HG03558 (cell line): ENCODE data around the gene CYFIP2.

ENCODE experiments used
- ATAC-seq: cut with Tn5 transposase; IDR thresholded peaks from one replicate; pipeline ENCODE4 v1.9.1; 2021; ENCODE audit warnings: moderate number of reproducible peaks; ENCODE audit not compliant: unreplicated experiment; ENCODE audit errors: extremely low read depth

The CYFIP2 gene

GRCh38 chr5:157350939-157351801, 85.2 kb downstream of the CYFIP2 start:
- peak; percentile 66 for ATAC-seq

DNA sequence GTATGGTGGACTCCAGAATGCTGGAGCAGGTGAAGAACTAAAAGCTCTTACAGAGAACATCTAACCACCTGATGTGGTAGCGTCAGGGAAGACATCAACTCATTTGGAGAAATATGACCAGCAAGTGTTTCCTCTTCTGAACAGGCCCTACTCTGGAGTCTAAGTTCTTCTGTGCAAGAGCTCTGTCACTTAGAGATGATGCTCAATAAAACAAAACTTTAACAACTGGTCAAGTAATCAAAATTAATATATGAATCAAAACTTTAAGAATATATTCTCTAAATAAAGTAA, 85.8 kb downstream of the CYFIP2 start:
- no peak for ATAC-seq

GRCh38 chr5:157352756-157353340, 86.9 kb downstream of the CYFIP2 start:
- ATAC-seq: no peak

DNA sequence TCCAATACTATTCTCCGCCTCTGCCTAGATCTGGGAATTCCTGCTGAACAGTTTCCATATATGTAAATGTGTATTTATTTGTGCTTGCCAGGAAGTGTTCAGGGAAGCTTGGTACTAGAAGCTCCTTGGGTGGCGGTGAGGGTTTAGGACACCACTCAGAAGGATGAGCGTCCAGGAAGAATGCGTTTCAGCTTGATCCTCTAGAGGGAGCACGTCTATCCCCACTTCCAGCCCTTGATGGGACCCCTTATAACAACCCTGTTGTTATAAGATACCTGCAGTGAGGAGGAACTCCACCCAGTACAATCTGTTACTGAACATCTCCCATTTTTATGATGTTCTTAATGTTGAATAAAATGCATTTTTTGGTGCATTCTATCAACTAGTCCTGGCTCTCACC, 88.9 kb downstream of the CYFIP2 start:
- no peak for ATAC-seq

- ATAC-seq: no peak
Observed at GRCh38 chr5:157356576-157356975, 90.7 kb downstream of the CYFIP2 start.

DNA sequence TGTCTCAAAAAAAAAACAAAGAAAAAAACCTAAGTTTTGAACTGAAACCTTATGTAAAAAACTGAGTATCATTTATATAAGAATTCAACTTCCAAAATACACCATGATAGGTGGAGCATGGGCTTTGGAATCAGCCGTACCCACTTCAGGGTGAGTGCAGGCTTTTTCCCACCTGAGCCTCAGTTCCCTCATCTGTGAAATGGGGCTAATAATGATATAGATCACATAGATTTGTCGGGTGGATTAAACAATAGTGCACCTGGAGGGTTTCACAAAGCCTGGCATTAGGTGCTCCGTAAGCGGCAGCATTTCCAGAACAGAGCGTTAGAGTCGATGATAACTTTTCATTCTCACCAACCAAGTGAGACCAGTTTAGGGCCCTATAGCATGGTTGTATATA, 91.9 kb downstream of the CYFIP2 start:
- ATAC-seq: no peak

- ATAC-seq: no peak
Observed at GRCh38 chr5:157358871-157359270, 92.9 kb downstream of the CYFIP2 start.

GRCh38 chr5:157359356-157360055, 93.6 kb downstream of the CYFIP2 start:
- ATAC-seq: no peak

- no peak for ATAC-seq
Observed at GRCh38 chr5:157362012-157362411, 96.1 kb downstream of the CYFIP2 start.

DNA sequence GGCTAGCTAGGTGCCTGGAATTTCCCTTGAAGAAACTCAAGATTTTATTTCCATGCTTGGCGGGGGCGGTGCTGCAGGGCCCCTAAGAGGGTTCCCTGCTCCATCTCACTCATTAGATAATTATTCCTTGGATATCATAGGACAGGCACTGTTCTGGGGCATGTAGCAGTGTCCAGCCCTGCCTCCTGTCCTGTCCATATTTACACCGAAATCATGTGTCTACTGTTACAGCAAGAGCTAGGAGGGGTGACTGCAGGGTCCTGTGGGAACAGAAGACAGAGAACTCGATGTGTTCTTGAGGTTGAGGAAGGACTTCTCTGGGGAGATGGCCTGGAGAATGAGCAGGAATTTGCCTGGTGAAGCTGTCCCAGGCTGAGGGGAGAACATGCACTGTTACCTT, 96.6 kb downstream of the CYFIP2 start:
- ATAC-seq: no peak

- ATAC-seq: no peak
Observed at GRCh38 chr5:157362982-157363381, 97.1 kb downstream of the CYFIP2 start.

DNA sequence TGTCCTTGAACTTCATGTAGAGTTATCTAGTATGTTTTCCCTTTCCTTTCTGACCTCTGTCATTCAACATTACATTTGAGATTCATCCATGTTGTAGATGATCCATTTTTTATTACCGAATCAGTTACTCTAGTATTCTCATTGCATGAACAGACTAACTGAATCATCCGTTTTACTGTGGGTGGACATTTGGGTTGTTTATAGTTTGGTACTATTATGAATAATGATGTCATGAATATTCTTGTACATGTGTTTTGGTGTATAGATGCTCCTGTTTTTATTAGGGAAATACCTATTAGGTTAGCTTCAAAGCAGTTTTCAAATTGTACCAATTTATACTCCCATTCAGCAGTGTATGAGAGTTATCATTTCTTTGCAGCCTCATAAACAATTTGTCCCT, 99.8 kb downstream of the CYFIP2 start:
- ATAC-seq: no peak

DNA sequence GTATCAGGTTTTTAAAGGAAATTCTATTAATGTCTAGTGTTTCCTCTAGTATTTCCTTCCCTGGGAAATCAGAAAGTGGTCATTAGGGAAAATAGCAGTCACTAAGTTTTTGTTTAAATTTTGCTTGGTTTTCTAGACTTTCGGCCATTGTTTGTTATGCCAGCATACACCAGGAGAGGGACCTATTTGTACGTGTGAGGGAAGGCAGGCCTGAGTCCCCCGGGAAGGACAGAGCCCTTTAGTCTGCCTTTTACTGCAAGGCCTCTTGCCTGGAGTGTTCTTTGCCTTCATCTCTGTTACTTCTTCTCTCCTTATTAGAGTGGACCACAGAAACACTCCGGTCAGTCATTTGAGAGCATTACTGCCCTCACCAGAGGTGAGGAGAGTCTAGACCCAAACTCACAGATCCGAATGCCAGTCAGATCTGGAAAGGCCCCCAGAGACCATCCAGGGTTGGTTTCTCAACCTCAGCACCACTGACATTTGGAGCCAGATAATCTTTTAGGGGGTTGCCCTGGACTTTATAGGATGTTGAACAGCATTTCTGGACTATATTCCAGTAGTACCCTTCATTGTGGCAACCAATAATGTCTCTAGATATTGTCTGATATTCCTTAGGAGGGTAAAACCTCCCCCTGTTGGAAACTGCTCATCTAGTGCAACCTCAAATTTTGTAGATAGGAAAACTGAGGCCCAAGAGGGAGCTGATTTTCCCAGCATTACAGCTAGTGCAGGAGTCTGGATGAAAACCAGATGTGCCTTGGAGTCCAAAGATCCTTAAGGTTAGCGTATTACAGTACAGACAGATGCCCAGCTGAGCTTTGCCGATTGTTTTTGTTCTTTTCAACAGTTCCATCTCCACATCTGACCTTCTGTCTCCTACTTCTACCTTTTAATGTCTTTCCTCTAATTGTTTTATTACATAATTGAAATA, 101.1 kb downstream of the CYFIP2 start:
- no peak for ATAC-seq

GRCh38 chr5:157369507-157369906, 103.6 kb downstream of the CYFIP2 start:
- ATAC-seq: no peak

DNA sequence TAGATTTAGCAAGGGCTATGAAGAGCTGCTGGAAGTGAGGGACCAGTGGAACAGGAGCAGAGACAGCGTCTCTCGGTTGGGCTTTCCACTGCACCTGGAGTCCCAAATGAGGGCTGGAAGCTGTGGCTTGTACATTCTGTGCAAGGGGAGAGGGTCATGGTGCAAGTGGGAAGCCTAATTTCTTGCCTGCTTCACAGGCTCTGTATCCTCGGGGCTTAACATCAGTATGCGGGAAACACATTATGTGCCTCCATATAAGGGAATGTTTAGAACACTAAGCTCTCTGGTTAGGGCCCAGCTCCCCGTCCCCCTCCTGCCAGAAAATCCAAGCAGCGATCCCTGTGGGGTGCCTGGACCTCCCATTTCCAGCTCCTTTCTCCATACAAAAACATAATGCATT, 105.0 kb downstream of the CYFIP2 start:
- no peak for ATAC-seq

DNA sequence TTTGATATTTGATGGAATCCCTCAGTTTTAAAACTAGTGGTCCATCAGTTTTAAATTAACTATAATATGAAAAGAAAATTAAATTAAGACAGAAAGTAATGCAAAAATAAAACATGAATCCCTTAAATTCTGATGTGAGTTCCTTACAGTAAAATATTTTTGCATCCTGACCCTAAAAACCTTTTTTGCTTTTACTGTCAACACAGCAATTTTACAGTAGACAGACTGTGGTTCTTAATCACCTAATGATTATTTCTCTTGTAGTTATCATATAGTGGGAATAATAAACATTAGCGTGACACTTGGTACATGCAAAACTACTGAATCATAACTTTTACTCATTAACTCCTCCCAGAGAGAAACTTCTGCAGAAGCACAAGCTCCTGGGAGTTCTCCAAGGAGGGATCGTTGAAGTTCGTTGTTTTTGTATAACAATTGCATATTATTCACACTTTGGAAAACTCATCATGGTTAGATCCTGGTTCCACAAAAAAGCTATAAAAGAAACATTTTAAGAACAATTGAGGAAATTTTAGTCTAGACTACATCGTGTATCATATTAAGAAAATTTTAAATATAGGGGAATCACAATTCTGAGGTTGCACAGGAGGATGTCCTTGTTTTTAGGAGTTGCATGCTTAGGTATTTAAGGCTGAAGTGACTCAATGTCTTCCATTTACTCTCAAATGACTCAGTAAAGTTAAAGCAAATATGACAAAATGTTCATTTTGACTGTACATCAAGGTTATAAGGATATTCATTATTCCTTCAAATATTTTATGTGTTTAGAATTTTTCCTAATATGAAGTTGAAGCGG, 105.9 kb downstream of the CYFIP2 start:
- ATAC-seq: no peak

DNA sequence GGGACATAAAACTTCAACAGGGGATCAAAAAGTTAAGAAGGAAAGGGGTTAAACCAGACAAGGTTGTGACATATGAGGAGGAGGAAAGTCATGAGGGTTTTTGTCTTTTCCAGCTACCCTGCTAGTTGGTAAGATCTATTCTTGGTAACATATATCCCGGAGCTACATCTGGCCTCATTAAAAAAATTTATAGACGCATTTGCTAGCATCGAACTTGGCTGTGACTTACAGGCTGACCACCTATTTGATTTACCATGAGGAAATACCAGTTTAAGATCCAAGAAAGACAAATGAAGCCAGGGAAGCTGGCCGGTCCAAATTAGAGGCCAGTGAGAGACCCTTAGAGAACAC, 106.5 kb downstream of the CYFIP2 start:
- ATAC-seq: no peak

GRCh38 chr5:157378509-157378908, 112.6 kb downstream of the CYFIP2 start:
- ATAC-seq: no peak

GRCh38 chr5:157379983-157380382, 114.1 kb downstream of the CYFIP2 start:
- ATAC-seq: no peak

DNA sequence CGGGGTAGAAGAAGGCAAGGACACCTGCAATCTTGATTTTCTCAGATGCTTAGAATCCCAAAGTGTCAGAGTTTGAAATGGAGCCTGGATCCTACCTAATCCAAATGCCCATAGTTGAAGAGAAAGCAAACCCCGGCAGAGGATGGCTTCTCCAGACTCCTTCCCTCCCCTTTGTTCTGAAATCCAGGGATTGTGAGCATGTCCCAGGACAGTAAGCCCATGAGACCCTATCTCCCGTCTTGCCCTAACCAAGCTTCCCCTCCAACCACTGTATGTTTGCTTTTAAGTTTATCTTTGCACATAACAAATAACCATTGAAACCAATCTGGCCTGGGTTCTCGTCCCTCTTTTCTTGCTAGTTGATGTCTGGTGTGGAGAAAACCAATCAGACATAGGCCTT, 115.8 kb downstream of the CYFIP2 start:
- no peak for ATAC-seq
